H1 (cell line): ENCODE data around the gene ZNF536. TPM values are rescaled to one million over a fixed set of nuclear protein-coding genes. Genes with fewer than 3 reads are reported as not detected.

Experiments used
- CTCF ChIA-PET: fragments of 300-600 bp; sonication (Branson Sonifier 250); formaldehyde crosslinking; loops from one replicate; lab custom pipeline; 2021; ENCODE audit not compliant: partially characterized antibody; lab: Charles Lee
- POLR2A ChIA-PET: fragments of 300-600 bp; sonication (Branson Sonifier 250); formaldehyde crosslinking; loops from one replicate; lab custom pipeline; 2021; ENCODE audit warnings: inconsistent platforms; ENCODE audit not compliant: partially characterized antibody; lab: Charles Lee
- DNase-seq, 2 experiments: peaks; one replicate each; pipeline versions ENCODE4 v3.0.0 to v3.0.0-alpha.2; 2010 to 2022; ENCODE audit warnings: low spot score in 2 of 2, low read depth in 1 of 2, mixed read lengths in 1 of 2
- FAIRE-seq: peaks from 2 replicates; lab custom pipeline; 2011; peaks lifted over from hg19 to GRCh38; lab: Jason Lieb, UNC
- H2AFZ ChIP-seq: 2 replicates; pipeline ENCODE4 v1.8.1; 2012; ENCODE audit warnings: low read length, inconsistent platforms
- H2AK5ac ChIP-seq: 2 replicates; pipeline ENCODE4 v1.6.1; 2013; ENCODE audit warnings: low read depth, low read length
- H2BK120ac ChIP-seq: replicated peaks from 2 replicates; pipeline ENCODE3; 2013; ENCODE audit warnings: low read depth, low read length, inconsistent platforms
- H2BK12ac ChIP-seq: 2 replicates; pipeline ENCODE4 v1.6.1; 2013; ENCODE audit warnings: low read depth, low read length
- H2BK15ac ChIP-seq: 2 replicates; pipeline ENCODE4 v1.6.1; 2013; ENCODE audit warnings: low read length
- H2BK20ac ChIP-seq: 2 replicates; pipeline ENCODE4 v1.6.1; 2013; ENCODE audit warnings: low read length
- H2BK5ac ChIP-seq: 2 replicates; pipeline ENCODE4 v1.6.1; 2013; ENCODE audit warnings: low read depth, low read length
- H3K14ac ChIP-seq: 2 replicates; pipeline ENCODE4 v1.6.1; 2013; ENCODE audit warnings: inconsistent platforms; ENCODE audit not compliant: insufficient read length
- H3K18ac ChIP-seq: 2 replicates; pipeline ENCODE4 v1.6.1; 2013; ENCODE audit warnings: low read length; ENCODE audit errors: extremely low read depth
- H3K23ac ChIP-seq: 2 replicates; pipeline ENCODE4 v1.6.1; 2013; ENCODE audit warnings: inconsistent platforms; ENCODE audit not compliant: insufficient read length
- H3K23me2 ChIP-seq: 2 replicates; pipeline ENCODE4 v1.6.1; 2013; ENCODE audit warnings: low read depth, low read length
- H3K27ac ChIP-seq: 2 replicates; pipeline ENCODE4 v1.6.1; 2011; ENCODE audit warnings: low read depth, low read length, inconsistent platforms
- H3K27me3 ChIP-seq, 4 experiments: replicated peaks in 1 of 4; 1 replicate in 1 of 4; 2 replicates in 3 of 4; pipeline versions ENCODE4 v1.6.1 to v1.8.1; 2011 to 2013; ENCODE audit warnings: low read length in 3 of 4, mild to moderate bottlenecking in 3 of 4, inconsistent platforms in 2 of 4, mixed read lengths in 2 of 4, moderate library complexity in 1 of 4; ENCODE audit not compliant: control insufficient read depth in 3 of 4, insufficient read depth in 3 of 4; ENCODE audit errors: extremely low read depth in 1 of 4
- H3K36me3 ChIP-seq, 4 experiments: 2 replicates each; pipeline versions ENCODE4 v1.6.1 to v1.8.1; 2011 to 2013; ENCODE audit warnings: mild to moderate bottlenecking in 4 of 4, low read length in 3 of 4, moderate library complexity in 2 of 4, control low read depth in 1 of 4, inconsistent platforms in 1 of 4; ENCODE audit not compliant: insufficient read depth in 4 of 4, control insufficient read depth in 2 of 4
- H3K4ac ChIP-seq: replicated peaks from 2 replicates; pipeline ENCODE3; 2013; ENCODE audit warnings: low read length, low read depth, mixed read lengths, inconsistent platforms; ENCODE audit not compliant: insufficient read length
- H3K4me1 ChIP-seq, 4 experiments: replicated peaks in 1 of 4; 1 replicate in 1 of 4; 2 replicates in 3 of 4; pipeline versions ENCODE4 v1.6.1 to v1.8.1; 2011 to 2013; ENCODE audit warnings: low read length in 3 of 4, inconsistent platforms in 2 of 4, mixed read lengths in 1 of 4; ENCODE audit not compliant: insufficient read depth in 4 of 4, control insufficient read depth in 3 of 4
- H3K4me2 ChIP-seq, 2 experiments: 2 replicates each; pipeline versions ENCODE4 v1.6.1 to v1.8.1; 2011 to 2013; ENCODE audit warnings: low read depth in 2 of 2, low read length in 2 of 2, control low read depth in 1 of 2, inconsistent platforms in 1 of 2, mild to moderate bottlenecking in 1 of 2; ENCODE audit not compliant: insufficient read depth in 1 of 2
- H3K4me3 ChIP-seq, 4 experiments: fragments of 200-600, 300-600 bp in 1 of 4; sonication (generic), shearing (Covaris generic), sonication (Bioruptor Twin) in 1 of 4; 2 replicates each; pipeline versions ENCODE4 v1.5.1 to v1.8.1; 2011 to 2016; ENCODE audit warnings: low read length in 4 of 4, low read depth in 3 of 4, control low read depth in 2 of 4, inconsistent platforms in 2 of 4, mild to moderate bottlenecking in 2 of 4, mixed read lengths in 1 of 4, moderate library complexity in 1 of 4; ENCODE audit not compliant: insufficient read depth in 2 of 4; ENCODE audit errors: extremely low read depth in 1 of 4
- H3K56ac ChIP-seq: replicated peaks from 2 replicates; pipeline ENCODE3; 2013; ENCODE audit warnings: low read depth, mild to moderate bottlenecking, mixed read lengths, low read length, inconsistent platforms; ENCODE audit not compliant: insufficient read length
- H3K79me1 ChIP-seq: 2 replicates; pipeline ENCODE4 v1.6.1; 2013; ENCODE audit warnings: low read depth, low read length, control low read depth
- H3K79me2 ChIP-seq, 2 experiments: 2 replicates each; pipeline versions ENCODE4 v1.6.1 to v1.8.1; 2012 to 2013; ENCODE audit warnings: low read length in 2 of 2, mild to moderate bottlenecking in 2 of 2, inconsistent platforms in 1 of 2; ENCODE audit not compliant: insufficient read depth in 2 of 2, control insufficient read depth in 1 of 2
- H3K9ac ChIP-seq, 4 experiments: replicated peaks in 1 of 4; 1 replicate in 1 of 4; 2 replicates in 3 of 4; pipeline versions ENCODE4 v1.6.1 to v1.8.1; 2011 to 2013; ENCODE audit warnings: low read depth in 3 of 4, low read length in 3 of 4, control low read depth in 2 of 4, mild to moderate bottlenecking in 2 of 4, moderate library complexity in 2 of 4, inconsistent platforms in 1 of 4; ENCODE audit errors: extremely low read depth in 1 of 4
- H3K9me3 ChIP-seq, 2 experiments: 2 replicates each; pipeline versions ENCODE4 v1.6.1 to v1.8.1; 2012 to 2013; ENCODE audit warnings: mild to moderate bottlenecking in 2 of 2, moderate library complexity in 2 of 2, control low read depth in 1 of 2, inconsistent platforms in 1 of 2, low read depth in 1 of 2, low read length in 1 of 2, mixed read lengths in 1 of 2; ENCODE audit not compliant: insufficient read depth in 2 of 2
- H4K20me1 ChIP-seq, 2 experiments: replicated peaks in 1 of 2; 2 replicates each; pipeline versions ENCODE3 to v1.8.1; 2011 to 2013; ENCODE audit warnings: inconsistent platforms in 2 of 2, low read length in 2 of 2, mild to moderate bottlenecking in 1 of 2; ENCODE audit not compliant: insufficient read depth in 2 of 2, control insufficient read depth in 1 of 2
- H4K5ac ChIP-seq: 2 replicates; pipeline ENCODE4 v1.6.1; 2013; ENCODE audit warnings: low read length, low read depth, mixed read lengths, inconsistent platforms; ENCODE audit not compliant: insufficient read length
- H4K8ac ChIP-seq: 2 replicates; pipeline ENCODE4 v1.8.0; 2013; ENCODE audit warnings: mild to moderate bottlenecking, moderate library complexity, low read length, inconsistent platforms; ENCODE audit not compliant: insufficient read depth; ENCODE audit errors: extremely low read depth
- H4K91ac ChIP-seq: replicated peaks from 2 replicates; pipeline ENCODE3; 2013; ENCODE audit warnings: low read length, mixed read lengths, inconsistent platforms; ENCODE audit not compliant: insufficient read length
- ATF3 ChIP-seq: IDR thresholded peaks from 2 replicates; pipeline ENCODE4 v1.6.1; 2011; ENCODE audit warnings: low read depth, mild to moderate bottlenecking, low read length; ENCODE audit not compliant: insufficient read depth
- BCL11A ChIP-seq, 2 experiments: IDR thresholded peaks; one replicate each; pipeline ENCODE4 v1.6.1; 2011; ENCODE audit warnings: low read depth in 2 of 2, low read length in 2 of 2, mild to moderate bottlenecking in 2 of 2
- CBX5 ChIP-seq: fragments of 300-800, 300-1000 bp; sonication (generic); IDR thresholded peaks from 2 replicates; pipeline ENCODE4 v1.7.1; 2016; ENCODE audit warnings: antibody characterized with exemption, low read length, low read depth
- CBX8 ChIP-seq: fragments of 300-800, 300-1000 bp; sonication (generic); IDR thresholded peaks from 2 replicates; pipeline ENCODE4 v1.7.1; 2016; ENCODE audit warnings: low read depth, low read length, borderline replicate concordance
- CEBPB ChIP-seq: IDR thresholded peaks from 2 replicates; pipeline ENCODE4 v1.6.1; 2012; ENCODE audit warnings: low read depth, low read length
- CHD1 ChIP-seq: IDR thresholded peaks from 2 replicates; pipeline ENCODE4 v1.6.1; 2012; ENCODE audit warnings: low read depth, low read length, improper control_type of control experiment
- EZH2 ChIP-seq: fragments of 200-600 bp; sonication (generic); IDR thresholded peaks from 2 replicates; pipeline ENCODE4 v1.7.1; 2012; ENCODE audit warnings: low read depth, mild to moderate bottlenecking, moderate library complexity, low read length, inconsistent platforms; ENCODE audit not compliant: severe bottlenecking
- RAD21 ChIP-seq, 2 experiments: IDR thresholded peaks in 1 of 2; conservative IDR thresholded peaks in 1 of 2; 2 replicates each; pipeline ENCODE4 v1.6.1; 2011; ENCODE audit warnings: low read depth in 2 of 2, low read length in 2 of 2, improper control_type of control experiment in 1 of 2, inconsistent platforms in 1 of 2, mild to moderate bottlenecking in 1 of 2, moderate library complexity in 1 of 2
- RBBP5 ChIP-seq: IDR thresholded peaks from 2 replicates; pipeline ENCODE4 v1.7.1; 2012; ENCODE audit warnings: low read depth, mild to moderate bottlenecking, inconsistent platforms, low read length, moderate library complexity, borderline replicate concordance
- RFX5 ChIP-seq: IDR thresholded peaks from 2 replicates; pipeline ENCODE4 v1.6.1; 2011; ENCODE audit warnings: low read depth, low read length, improper control_type of control experiment, borderline replicate concordance
- SIN3A ChIP-seq, 2 experiments: IDR thresholded peaks in 1 of 2; conservative IDR thresholded peaks in 1 of 2; 2 replicates each; pipeline ENCODE4 v1.6.1; 2011 to 2012; ENCODE audit warnings: low read length in 2 of 2, improper control_type of control experiment in 1 of 2, low read depth in 1 of 2, mild to moderate bottlenecking in 1 of 2
- SP2 ChIP-seq: IDR thresholded peaks from 2 replicates; pipeline ENCODE4 v1.6.1; 2012; ENCODE audit warnings: mild to moderate bottlenecking, low read length, inconsistent platforms
- SUZ12 ChIP-seq: fragments of 200-600 bp; sonication (generic); IDR thresholded peaks from 2 replicates; pipeline ENCODE4 v1.6.1; 2012; ENCODE audit warnings: mild to moderate bottlenecking, inconsistent platforms, low read length, moderate library complexity, mixed read lengths
- YY1 ChIP-seq: IDR thresholded peaks from 2 replicates; pipeline ENCODE4 v1.6.1; 2011; ENCODE audit warnings: low read depth, mild to moderate bottlenecking, low read length
- WGBS, 2 experiments: shearing (Covaris generic) in 1 of 2; methylation state at CpG; one replicate each; pipeline versions ENCODE4 v1.1.6 to v1.1.7; 2013 to 2015; ENCODE audit warnings: low lambda C conversion rate in 2 of 2, mixed read lengths in 2 of 2, inconsistent platforms in 1 of 2, low coverage in 1 of 2, missing lambda C conversion rate in 1 of 2; ENCODE audit not compliant: insufficient replicate concordance in 2 of 2, insufficient coverage in 1 of 2, insufficient read length in 1 of 2; ENCODE audit errors: extremely low coverage in 1 of 2, missing lambda C conversion rate in 1 of 2; 5-methylcytosine and 5-hydroxymethylcytosine counted together
- polyA plus RNA-seq, 7 experiments: library from polyadenylated mRNA; depleted of rRNA in 3 of 7; stranded (reverse) in 5 of 7; unstranded in 2 of 7; fragments of >200 nt in 5 of 7; fragments of 200-250 nt in 2 of 7; gene quantifications; 1 replicate in 5 of 7; 2 replicates in 1 of 7; 4 replicates in 1 of 7; pipeline versions ENCODE4 v1.2.1 to v1.2.3, GENCODE V29; 2011 to 2013; ENCODE audit warnings: missing spikeins in 2 of 7, mixed read lengths in 2 of 7
- total RNA-seq: library from RNA; stranded (reverse); fragmentation: NEBNext Ultra II Directional; extraction: Animal tissue kit (Norgen Biotek cat#: 25700); gene quantifications from 2 replicates; pipeline ENCODE4 v1.2.1, GENCODE V29; 2021

The ZNF536 gene
- total and polyA plus RNA-seq, 2 of the 8 experiments (the other 6 are each of a cell fraction or from before 2014, with no cell fraction given), result 0.09 to 0.11 TPM

DNA sequence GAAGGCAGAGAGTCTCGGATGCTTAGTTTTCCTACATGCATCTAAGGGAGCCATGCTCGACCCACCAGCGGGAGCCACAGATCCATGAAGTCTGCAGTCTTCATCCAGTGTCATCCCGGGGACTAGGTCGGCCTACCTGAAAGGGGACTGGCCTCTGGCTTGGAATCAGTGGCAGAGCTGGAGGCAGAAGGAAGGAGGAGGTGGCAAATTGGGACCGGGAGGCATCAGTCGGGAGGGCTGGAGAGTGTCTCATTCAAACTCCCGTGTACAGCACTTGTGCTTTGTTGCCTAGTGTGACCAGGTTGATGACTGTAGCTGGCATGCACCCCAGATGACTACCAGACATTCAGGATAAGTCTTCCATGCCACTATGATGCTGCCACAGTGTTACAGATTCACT is 26.5 kb upstream of the ZNF536 start:
- Histone ChIP-seq H3K9ac (no peak overlapping the region), H3K14ac (no peak overlapping the region), H3K27me3 (no peaks in the 10 kb centered on the region), H3K79me1 (no peaks in the 10 kb centered on the region), H3K4me3 (no peak overlapping the region), H3K4me1 (peaks cover 0 to 5% (median 4%) of the 10 kb centered on the region in 4 experiments; a peak in 4 of 7 replicates), H4K20me1 (no peaks in the 10 kb centered on the region), H3K36me3 (no peaks in the 10 kb centered on the region), H4K91ac (no peak overlapping the region), H2BK5ac (no peak overlapping the region), H2AFZ (no peak overlapping the region), H3K4me2 (no peak overlapping the region), H3K23ac (no peak overlapping the region), H2AK5ac (no peak overlapping the region), H2BK12ac (no peak overlapping the region), H3K18ac (no peak overlapping the region), H3K4ac (no peak overlapping the region), H3K27ac (no peak overlapping the region), H3K23me2 (no peaks in the 10 kb centered on the region), H2BK15ac (no peak overlapping the region), H4K5ac (no peak overlapping the region), H3K79me2 (no peaks in the 10 kb centered on the region), H2BK20ac (no peak overlapping the region), H2BK120ac (no peak overlapping the region), H3K56ac (no peak overlapping the region), H4K8ac (no peak overlapping the region), H3K9me3 (no peaks in the 10 kb centered on the region)
- no peak for FAIRE-seq
- no peak for DNase-seq
- CTCF ChIA-PET, result interaction anchor here (1.1 kb wide), 1 partner anchor 10 kb away, joined by 3 read pairs; no protein-coding TSS in a partner anchor
- WGBS, 2 experiments, result 91% methylated on average over 8 of the region's 8 CpGs; no CpG with 5 or more reads in 1 of the 2 experiments
- POLR2A ChIA-PET, result no interaction called here
- TF ChIP-seq EZH2 (no peak), RBBP5 (no peak), SP2 (no peak), YY1 (no peak), CBX5 (no peak), RAD21 (IDR thresholded peaks at IDR 0.05 in 1 of 2, conservative IDR thresholded peaks at IDR 0.05 in 1 of 2; ENCODE audit: low read depth in 2 of 2, low read length in 2 of 2) (no peak), SUZ12 (no peak), SIN3A (conservative IDR thresholded peaks at IDR 0.05 in 1 of 2, IDR thresholded peaks at IDR 0.05 in 1 of 2; ENCODE audit: low read depth in 1 of 2, low read length in 2 of 2) (no peak), RFX5 (no peak), BCL11A (IDR thresholded peaks at IDR 0.05; ENCODE audit: low read depth in 2 of 2, low read length in 2 of 2) (no peak), ATF3 (no peak), CHD1 (no peak), CEBPB (no peak), CBX8 (no peak)
